Uterus (tissue), 4 donors: ENCODE results near the gene RIPOR2. TPM values are rescaled to one million over a fixed set of nuclear protein-coding genes. Genes with fewer than 3 reads are reported as not detected.

ENCODE experiments used
- DNase-seq, 2 donors: peaks; one replicate each; pipeline ENCODE4 v3.0.0-alpha.2; 2019 to 2020
- H3K27ac ChIP-seq, 2 donors: fragments of 200-600 bp; sonication (generic); 1 replicate in 1 of 2; 2 replicates in 1 of 2; pipeline ENCODE4 v1.5.1; 2016 to 2018
- H3K27me3 ChIP-seq, 2 donors: fragments of 200-600 bp; sonication (generic); one replicate each; pipeline ENCODE4 v1.5.1; 2018 to 2019; ENCODE audit warnings: control low read depth in 1 of 2
- H3K36me3 ChIP-seq, 2 donors: fragments of 200-600 bp; sonication (generic); one replicate each; pipeline ENCODE4 v1.5.1; 2019; ENCODE audit warnings: control low read depth in 1 of 2
- H3K4me1 ChIP-seq, 2 donors: fragments of 200-600 bp; sonication (generic); one replicate each; pipeline ENCODE4 v1.5.1; 2018 to 2019; ENCODE audit warnings: control low read depth in 1 of 2
- H3K4me3 ChIP-seq, 2 donors: fragments of 200-600 bp; sonication (generic); 1 replicate in 1 of 2; 2 replicates in 1 of 2; pipeline ENCODE4 v1.5.1; 2018 to 2019; ENCODE audit warnings: mild to moderate bottlenecking in 1 of 2
- H3K9me3 ChIP-seq, 2 donors: fragments of 200-600 bp; sonication (generic); one replicate each; pipeline ENCODE4 v1.5.1; 2019; ENCODE audit warnings: control low read depth in 1 of 2
- CTCF ChIP-seq, 4 experiments: fragments of 200-600 bp in 2 of 4; fragments of 450-650 bp in 2 of 4; sonication (generic) in 2 of 4; IDR thresholded peaks; one replicate each; pipeline ENCODE4 v1.5.1; 2016 to 2019; ENCODE audit warnings: antibody characterized with exemption in 4 of 4, mild to moderate bottlenecking in 2 of 4, moderate library complexity in 1 of 4
- POLR2A ChIP-seq, 2 donors: fragments of 450-650 bp; IDR thresholded peaks; one replicate each; pipeline ENCODE4 v1.6.1; 2016; ENCODE audit warnings: antibody characterized with exemption in 2 of 2, mild to moderate bottlenecking in 1 of 2, moderate library complexity in 1 of 2
- intact Hi-C: fragments of 100-400 bp; cut with DNase I; formaldehyde crosslinking; loops from one replicate; pipeline ENCODE4 v1.15.1; 2023; ENCODE audit warnings: low total_unique reads
- total RNA-seq, 4 donors: library from RNA; depleted of rRNA in 3 of 4; stranded (reverse); fragments of >200 nt in 3 of 4; gene quantifications; one replicate each; pipeline versions ENCODE4 v1.1.0 to v1.2.4, GENCODE V29; 2014 to 2023
- donor health status: DM: yes; HTN: yes; CAD: no.

RIPOR2 gene
- total RNA-seq, 4 donors from 2014 or later, result 29.0 to 106 (median 80.4) TPM

GRCh38 chr6:24910331-24910960, 25.3 kb downstream of the RIPOR2 start:
- H3K4me3 ChIP-seq, result peak overlapping the region; percentile 76 to 85
- peak overlapping the region; percentile 97 to 98 for H3K27ac ChIP-seq
- H3K4me1 ChIP-seq, result no peaks in the 10 kb centered on the region
- no peaks in the 10 kb centered on the region for H3K27me3 ChIP-seq
- intact Hi-C loops, result no loop called here
- H3K36me3 ChIP-seq, result no peaks in the 10 kb centered on the region
- peak; percentile 55 for DNase-seq
- H3K9me3 ChIP-seq, result no peaks in the 10 kb centered on the region
- TF ChIP-seq POLR2A (IDR thresholded peaks at IDR 0.05) (no peak), CTCF (IDR thresholded peaks at IDR 0.05) (peak in 3 of 4 experiments; percentile 6 to 28 (median 27))

GRCh38 chr6:24909241-24910216, 26.2 kb downstream of the RIPOR2 start:
- H3K27ac ChIP-seq, result peak overlapping the region; percentile 97 to 98
- intact Hi-C loops, result no loop called here
- no peaks in the 10 kb centered on the region for H3K27me3 ChIP-seq
- TF ChIP-seq CTCF (IDR thresholded peaks at IDR 0.05) (no peak), POLR2A (IDR thresholded peaks at IDR 0.05) (no peak)
- H3K9me3 ChIP-seq, result no peaks in the 10 kb centered on the region
- no peaks in the 10 kb centered on the region for H3K4me1 ChIP-seq
- DNase-seq, result no peak
- no peaks in the 10 kb centered on the region for H3K36me3 ChIP-seq
- H3K4me3 ChIP-seq, result peak overlapping the region; percentile 76 to 85

GRCh38 chr6:24908650-24909035, 27.1 kb downstream of the RIPOR2 start:
- H3K4me1 ChIP-seq, result no peaks in the 10 kb centered on the region
- intact Hi-C loops, result no loop called here
- TF ChIP-seq CTCF (IDR thresholded peaks at IDR 0.05), result no peak
- TF ChIP-seq POLR2A (IDR thresholded peaks at IDR 0.05), result no peak
- DNase-seq, result peak in 1 of 2 donors; percentile 45
- H3K27ac ChIP-seq, result peak overlapping the region; percentile 97 to 98
- no peaks in the 10 kb centered on the region for H3K27me3 ChIP-seq
- H3K4me3 ChIP-seq, result peak overlapping the region; percentile 76 to 85
- H3K36me3 ChIP-seq, result no peaks in the 10 kb centered on the region
- no peaks in the 10 kb centered on the region for H3K9me3 ChIP-seq

GRCh38 chr6:24907919-24908649, 27.7 kb downstream of the RIPOR2 start:
- Histone ChIP-seq H3K27me3 (no peaks in the 10 kb centered on the region), H3K4me3 (peak overlapping the region; percentile 76 to 85), H3K27ac (peak overlapping the region; percentile 97 to 98), H3K4me1 (no peaks in the 10 kb centered on the region), H3K9me3 (no peaks in the 10 kb centered on the region), H3K36me3 (no peaks in the 10 kb centered on the region)
- intact Hi-C loops, result no loop called here
- DNase-seq, result no peak
- TF ChIP-seq CTCF (IDR thresholded peaks at IDR 0.05) (no peak), POLR2A (IDR thresholded peaks at IDR 0.05) (no peak)
